Psoas muscle (tissue), 8 donors: ENCODE data around the gene HMGCS1. TPM values are rescaled to one million over a fixed set of nuclear protein-coding genes. Genes with fewer than 3 reads are reported as not detected.

Experiments used
- ATAC-seq, 4 donors: fragments of 200-7000 bp; cut with Tn5 transposase; one replicate each; pipeline ENCODE4 v1.9.1; 2020; ENCODE audit warnings: moderate library complexity in 3 of 4, mild to moderate bottlenecking in 2 of 4
- DNase-seq, 2 donors: peaks; one replicate each; pipeline ENCODE4 v3.0.0-alpha.2; 2020
- H3K27ac ChIP-seq: fragments of 200-600 bp; one replicate; pipeline ENCODE4 v1.8.0; 2022
- H3K27me3 ChIP-seq, 3 donors: fragments of 200-600 bp in 1 of 3; one replicate each; pipeline versions ENCODE4 v1.6.1 to v1.8.0; 2013 to 2022; ENCODE audit warnings: low read length in 2 of 3, mild to moderate bottlenecking in 2 of 3, moderate library complexity in 1 of 3; ENCODE audit not compliant: insufficient read depth in 3 of 3
- H3K36me3 ChIP-seq, 2 donors: fragments of 200-600 bp in 1 of 2; one replicate each; pipeline versions ENCODE4 v1.6.1 to v1.8.0; 2013 to 2022; ENCODE audit warnings: low read depth in 1 of 2, mild to moderate bottlenecking in 1 of 2, moderate library complexity in 1 of 2; ENCODE audit not compliant: insufficient read depth in 1 of 2
- H3K4me1 ChIP-seq: fragments of 200-600 bp; one replicate; pipeline ENCODE4 v1.8.0; 2022
- H3K4me3 ChIP-seq: fragments of 200-600 bp; one replicate; pipeline ENCODE4 v1.8.0; 2022; ENCODE audit warnings: mild to moderate bottlenecking
- H3K9me3 ChIP-seq: fragments of 200-600 bp; one replicate; pipeline ENCODE4 v1.8.0; 2022
- WGBS, 3 donors: extraction: QIAGEN DNeasy Blood & Tissue Kit; methylation state at CpG; one replicate each; pipeline versions ENCODE4 v1.1.6 to v1.1.7; 2013; 5-methylcytosine and 5-hydroxymethylcytosine counted together
- intact Hi-C, 2 donors: fragments of 100-400 bp; cut with DNase I; formaldehyde crosslinking; loops; one replicate each; pipeline versions ENCODE4 v1.11.0 to v1.14.2; 2022
- polyA plus RNA-seq, 3 donors: library from polyadenylated mRNA; stranded (reverse); fragments of 200-250 nt; gene quantifications; one replicate each; pipeline ENCODE4 v1.2.3, GENCODE V29; 2013
- total RNA-seq, 4 donors: library from RNA; stranded (reverse); fragmentation: NEBNext Ultra II Directional in 2 of 4; extraction: Animal tissue kit (Norgen Biotek cat#: 25700) in 2 of 4; gene quantifications; one replicate each; pipeline versions ENCODE4 v1.2.1 to v1.2.4, GENCODE V29; 2021 to 2023
- TF ChIP-seq, protein P1 (sequence below): fragments of 200-600 bp; IDR thresholded peaks from one replicate; pipeline ENCODE4 v1.8.0; 2022; ENCODE audit warnings: antibody characterized with exemption
- donor health status: healthy with polysubstance abuse.
- donor health status: DM: no; HTN: no; CAD: no; lungs with moderate emphysema.
- donor health status: Bipolar disorder and iron deficiency.
- donor health status: healthy.
- donor health status: DM: yes; HTN: yes; CAD: no.
- donor health status: DM: no; HTN: no; CAD: no.
- donor health status: DM: no; HTN: no; CAD: no.
- donor health status: DM: yes; HTN: yes; CAD: no.

Gene HMGCS1
- total and polyA plus RNA-seq, 7 donors = 7.6 to 22.6 (median 14.7) TPM

DNA sequence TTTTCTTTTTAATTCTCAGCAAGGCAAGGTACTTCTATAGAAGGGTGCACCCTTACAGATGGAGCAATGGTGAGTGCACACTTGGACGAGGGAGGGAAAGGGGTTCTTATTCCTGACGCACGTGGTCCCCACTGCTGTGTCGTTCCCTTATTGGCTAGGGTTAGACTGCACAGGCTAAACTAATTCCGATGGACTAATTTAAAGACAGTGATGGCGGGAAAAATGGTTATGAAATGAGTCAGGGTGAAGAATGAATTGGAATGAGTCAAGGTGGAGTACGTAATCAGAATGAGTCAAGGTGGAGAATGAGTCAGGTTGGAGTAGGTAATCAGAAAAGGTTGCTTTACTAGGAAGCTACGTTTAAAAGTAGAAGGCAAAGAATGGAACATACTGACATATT lies 2.1 kb upstream of the HMGCS1 start:
- H3K27me3 ChIP-seq = no peaks in the 10 kb centered on the region
- H3K27ac ChIP-seq = no peak overlapping the region
- DNase-seq (no peak), ATAC-seq (no peak)
- intact Hi-C loops = loop anchor here in 1 of 2 donors (10.0 kb wide), 1 partner anchor 170 kb away; the partner anchor contains the start of gene TMEM267
- 93 to 95% (median 95%) methylated on average over 8 of the region's 8 CpGs for WGBS, 3 donors
- no peaks in the 10 kb centered on the region for H3K9me3 ChIP-seq
- TF ChIP-seq, protein P1, sequence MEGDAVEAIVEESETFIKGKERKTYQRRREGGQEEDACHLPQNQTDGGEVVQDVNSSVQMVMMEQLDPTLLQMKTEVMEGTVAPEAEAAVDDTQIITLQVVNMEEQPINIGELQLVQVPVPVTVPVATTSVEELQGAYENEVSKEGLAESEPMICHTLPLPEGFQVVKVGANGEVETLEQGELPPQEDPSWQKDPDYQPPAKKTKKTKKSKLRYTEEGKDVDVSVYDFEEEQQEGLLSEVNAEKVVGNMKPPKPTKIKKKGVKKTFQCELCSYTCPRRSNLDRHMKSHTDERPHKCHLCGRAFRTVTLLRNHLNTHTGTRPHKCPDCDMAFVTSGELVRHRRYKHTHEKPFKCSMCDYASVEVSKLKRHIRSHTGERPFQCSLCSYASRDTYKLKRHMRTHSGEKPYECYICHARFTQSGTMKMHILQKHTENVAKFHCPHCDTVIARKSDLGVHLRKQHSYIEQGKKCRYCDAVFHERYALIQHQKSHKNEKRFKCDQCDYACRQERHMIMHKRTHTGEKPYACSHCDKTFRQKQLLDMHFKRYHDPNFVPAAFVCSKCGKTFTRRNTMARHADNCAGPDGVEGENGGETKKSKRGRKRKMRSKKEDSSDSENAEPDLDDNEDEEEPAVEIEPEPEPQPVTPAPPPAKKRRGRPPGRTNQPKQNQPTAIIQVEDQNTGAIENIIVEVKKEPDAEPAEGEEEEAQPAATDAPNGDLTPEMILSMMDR = no peak
- no peak overlapping the region for H3K4me3 ChIP-seq
- H3K36me3 ChIP-seq = no peaks in the 10 kb centered on the region
- H3K4me1 ChIP-seq = peaks cover 6% of the 10 kb centered on the region

DNA sequence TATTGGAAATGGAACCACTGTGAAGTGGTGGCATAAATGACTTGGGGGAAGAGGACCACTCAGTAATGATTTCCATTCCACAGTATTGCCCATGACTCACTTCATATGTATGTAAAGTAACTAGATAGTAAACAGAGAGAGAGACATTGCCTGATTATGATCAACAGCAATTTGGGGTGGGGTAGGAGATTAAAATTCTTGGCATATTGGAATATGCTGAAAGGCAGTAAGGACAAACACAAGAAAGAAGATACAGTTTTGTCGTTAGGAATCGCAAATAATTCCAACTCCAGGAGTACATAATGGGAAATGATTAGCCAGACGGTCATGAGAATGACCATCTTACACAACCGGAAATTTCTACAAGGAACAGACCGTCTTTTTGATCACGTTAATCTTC lies 1.5 kb upstream of the HMGCS1 start:
- no peaks in the 10 kb centered on the region for H3K9me3 ChIP-seq
- no peaks in the 10 kb centered on the region for H3K36me3 ChIP-seq
- no peak overlapping the region for H3K4me3 ChIP-seq
- H3K4me1 ChIP-seq = peaks cover 6% of the 10 kb centered on the region
- intact Hi-C loops = loop anchor here in 1 of 2 donors (5.0 to 10.0 kb wide), 2 partner anchors 170 to 192 kb away; partner anchors contain the start of genes TMEM267 and ZNF131
- no peaks in the 10 kb centered on the region for H3K27me3 ChIP-seq
- TF ChIP-seq, protein P1 = no peak
- H3K27ac ChIP-seq = no peak overlapping the region
- WGBS, 3 donors = 93 to 96% (median 95%) methylated on average over 6 of the region's 6 CpGs
- ATAC-seq (no peak), DNase-seq (no peak)

DNA sequence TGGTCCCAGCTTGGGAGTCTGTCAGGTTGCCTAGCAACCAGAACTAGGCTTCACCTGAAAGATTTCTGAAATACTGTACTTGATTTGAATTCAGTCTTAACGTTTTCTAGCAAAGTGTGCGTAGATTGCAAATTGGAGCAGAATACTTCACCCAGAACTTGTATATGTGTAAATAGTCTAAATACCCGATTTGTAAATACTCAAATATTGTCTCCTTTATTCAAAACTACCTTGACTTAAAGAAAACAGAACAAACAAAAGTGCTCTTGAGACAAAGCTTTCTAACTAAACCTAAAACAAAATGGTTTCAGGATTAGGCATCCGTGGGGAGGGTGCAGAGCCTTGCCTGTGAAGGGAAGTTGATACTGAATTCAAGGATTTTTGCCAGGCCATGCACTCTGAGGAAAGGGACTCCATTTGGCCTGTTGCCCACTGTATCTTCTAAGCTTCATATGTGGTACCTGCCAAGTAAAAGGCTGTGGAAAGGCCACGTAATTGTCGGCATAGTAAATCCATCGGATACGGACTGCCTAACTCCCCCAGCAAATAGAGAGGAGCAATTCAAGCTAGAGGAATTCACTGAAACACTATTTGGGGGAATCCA lies 744 bp upstream of the HMGCS1 start:
- WGBS, 3 donors = 16 to 25% (median 18%) methylated on average over 8 of the region's 8 CpGs
- no peak for ATAC-seq
- TF ChIP-seq, protein P1 = no peak
- no peak for DNase-seq
- H3K27ac ChIP-seq = peak overlapping the region; percentile 59
- peaks cover 7% of the 10 kb centered on the region for H3K4me1 ChIP-seq
- H3K36me3 ChIP-seq = no peaks in the 10 kb centered on the region
- H3K27me3 ChIP-seq = no peaks in the 10 kb centered on the region
- H3K4me3 ChIP-seq = peak overlapping the region; percentile 96
- H3K9me3 ChIP-seq = no peaks in the 10 kb centered on the region
- intact Hi-C loops = loop anchor here in 1 of 2 donors (1.0 to 10.0 kb wide), 3 partner anchors 171 to 244 kb away; partner anchors contain the start of genes TMEM267 and ZNF131

DNA sequence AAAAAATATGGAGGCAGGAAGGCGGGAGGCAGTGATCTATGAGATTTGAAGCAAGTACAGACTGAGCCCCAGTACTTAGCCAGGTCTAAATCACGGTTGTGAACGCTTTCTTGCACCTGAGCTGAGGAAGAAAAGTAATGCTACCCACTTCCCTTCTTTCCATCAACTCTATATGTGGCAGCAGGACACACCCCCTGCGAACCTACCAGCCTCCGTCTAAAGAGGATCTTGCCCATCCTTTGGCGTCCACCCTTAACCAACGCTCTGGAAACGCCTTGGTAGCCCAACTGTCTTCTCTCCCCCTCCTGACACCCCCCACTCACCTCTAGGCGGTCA lies 545 bp downstream of the HMGCS1 start:
- H3K27me3 ChIP-seq = no peaks in the 10 kb centered on the region
- intact Hi-C loops = loop anchor here in 1 of 2 donors (1.0 to 10.0 kb wide), 3 partner anchors 172 to 242 kb away; partner anchors contain the start of genes TMEM267 and ZNF131
- H3K4me3 ChIP-seq = peak overlapping the region; percentile 96
- peak overlapping the region; percentile 91 for H3K27ac ChIP-seq
- peaks cover 11% of the 10 kb centered on the region for H3K4me1 ChIP-seq
- ATAC-seq (peak in 2 of 4 donors; percentile 0 to 2), DNase-seq (no peak)
- no peaks in the 10 kb centered on the region for H3K36me3 ChIP-seq
- TF ChIP-seq, protein P1 = no peak
- H3K9me3 ChIP-seq = no peaks in the 10 kb centered on the region
- 3 to 7% (median 3%) methylated on average over 9 of the region's 9 CpGs for WGBS, 3 donors
